Endothelial cell of umbilical vein (primary cell): Measurements from ENCODE around the gene PSTK. TPM values are rescaled to one million over a fixed set of nuclear protein-coding genes. Genes with fewer than 3 reads are reported as not detected.

Experiments
- BruUV-seq: library from RNA; stranded (reverse); fragments of 400-500 nt; replicated peaks from 2 replicates; lab custom pipeline; 2021; lab: Mats Ljungman, UMichigan
- CTCF ChIA-PET: fragments of 300-600, 350-600 bp; sonication (Branson Sonifier 250); formaldehyde crosslinking; loops from one replicate; lab custom pipeline; 2021; ENCODE audit warnings: antibody characterized with exemption, inconsistent platforms; lab: Charles Lee
- POLR2A ChIA-PET: fragments of 300-600, 350-600 bp; sonication (Branson Sonifier 250); formaldehyde crosslinking; loops from one replicate; lab custom pipeline; 2021; ENCODE audit warnings: antibody characterized with exemption, inconsistent platforms; lab: Charles Lee
- DNase-seq: peaks from one replicate; pipeline ENCODE4 v3.0.0-alpha.2; 2011; ENCODE audit warnings: low read depth, low spot score
- FAIRE-seq: peaks from 2 replicates; lab custom pipeline; 2011; peaks lifted over from hg19 to GRCh38; lab: Jason Lieb, UNC
- H2AFZ ChIP-seq: 2 replicates; pipeline ENCODE4 v1.6.0; 2012; ENCODE audit warnings: low read depth, low read length, control low read depth, inconsistent platforms
- H3K27ac ChIP-seq: 2 replicates; pipeline ENCODE4 v1.5.1; 2011; ENCODE audit warnings: low read depth, mild to moderate bottlenecking, control low read depth, low read length, moderate library complexity; ENCODE audit not compliant: insufficient read depth
- H3K27me3 ChIP-seq, 2 experiments: 2 replicates each; pipeline versions ENCODE4 v1.6.0 to v1.6.1; 2011; ENCODE audit warnings: low read length in 2 of 2, mixed read lengths in 1 of 2; ENCODE audit not compliant: control insufficient read depth in 2 of 2, insufficient read depth in 2 of 2
- H3K36me3 ChIP-seq, 2 experiments: 2 replicates in 1 of 2; 3 replicates in 1 of 2; pipeline ENCODE4 v1.5.1; 2011; ENCODE audit warnings: low read length in 2 of 2, mild to moderate bottlenecking in 1 of 2, moderate library complexity in 1 of 2; ENCODE audit not compliant: control insufficient read depth in 2 of 2, insufficient read depth in 2 of 2; ENCODE audit errors: extremely low read depth in 1 of 2
- H3K4me1 ChIP-seq: 3 replicates; pipeline ENCODE4 v1.5.1; 2011; ENCODE audit warnings: mild to moderate bottlenecking, low read length; ENCODE audit not compliant: control insufficient read depth, insufficient read depth; ENCODE audit errors: extremely low read depth
- H3K4me2 ChIP-seq: 2 replicates; pipeline ENCODE4 v1.6.1; 2011; ENCODE audit warnings: low read length, control low read depth, mixed read lengths; ENCODE audit not compliant: insufficient read depth
- H3K4me3 ChIP-seq, 3 experiments: fragments of 200-600 bp in 1 of 3; sonication (generic), shearing (Covaris generic) in 1 of 3; replicated peaks in 1 of 3; 2 replicates each; pipeline ENCODE4 v1.5.1; 2011 to 2016; ENCODE audit warnings: control low read depth in 3 of 3, low read length in 3 of 3, mild to moderate bottlenecking in 2 of 3, inconsistent platforms in 1 of 3, low read depth in 1 of 3, moderate library complexity in 1 of 3; ENCODE audit not compliant: insufficient read depth in 1 of 3
- H3K79me2 ChIP-seq: 2 replicates; pipeline ENCODE4 v1.6.0; 2012; ENCODE audit warnings: low read length, inconsistent platforms; ENCODE audit not compliant: control insufficient read depth, insufficient read depth
- H3K9ac ChIP-seq: replicated peaks from 2 replicates; pipeline ENCODE3; 2011; ENCODE audit warnings: low read length, control low read depth; ENCODE audit not compliant: insufficient read depth; ENCODE audit errors: extremely low read depth
- H3K9me1 ChIP-seq: replicated peaks from 3 replicates; pipeline ENCODE4 v1.6.0; 2011; ENCODE audit warnings: mild to moderate bottlenecking, low read length; ENCODE audit not compliant: control insufficient read depth, insufficient read depth; ENCODE audit errors: extremely low read depth
- H3K9me3 ChIP-seq: replicated peaks from 2 replicates; pipeline ENCODE4 v1.5.1; 2012; ENCODE audit warnings: low read length, inconsistent platforms; ENCODE audit not compliant: control insufficient read depth, insufficient read depth
- H4K20me1 ChIP-seq: replicated peaks from 2 replicates; pipeline ENCODE3; 2011; ENCODE audit warnings: mild to moderate bottlenecking, low read length; ENCODE audit not compliant: control insufficient read depth, insufficient read depth; ENCODE audit errors: extremely low read depth
- CTCF ChIP-seq, 2 donors: IDR thresholded peaks; 1 replicate in 1 of 2; 2 replicates in 1 of 2; pipeline ENCODE4 v1.5.1; 2011; ENCODE audit warnings: low read length in 2 of 2, mild to moderate bottlenecking in 2 of 2, moderate library complexity in 2 of 2, control low read depth in 1 of 2, inconsistent platforms in 1 of 2, low read depth in 1 of 2; ENCODE audit not compliant: insufficient read depth in 1 of 2; ENCODE audit errors: extremely low read depth in 1 of 2
- EZH2 ChIP-seq: IDR thresholded peaks from 2 replicates; pipeline ENCODE4 v1.6.1; 2012; ENCODE audit warnings: borderline replicate concordance, low read depth, mild to moderate bottlenecking, moderate library complexity, low read length, inconsistent platforms; ENCODE audit not compliant: severe bottlenecking
- FOS ChIP-seq: IDR thresholded peaks from 2 replicates; pipeline ENCODE4 v1.6.1; 2011; ENCODE audit warnings: mild to moderate bottlenecking, low read length, moderate library complexity, borderline replicate concordance; ENCODE audit not compliant: insufficient read depth
- GATA2 ChIP-seq: IDR thresholded peaks from 2 replicates; pipeline ENCODE4 v1.7.0; 2011; ENCODE audit warnings: low read depth, mild to moderate bottlenecking, moderate library complexity, mixed read lengths, low read length; ENCODE audit not compliant: insufficient read length, insufficient read depth
- JUN ChIP-seq: IDR thresholded peaks from 2 replicates; pipeline ENCODE4 v1.6.1; 2011; ENCODE audit warnings: borderline replicate concordance, low read depth; ENCODE audit not compliant: insufficient read length, insufficient read depth
- MAX ChIP-seq: IDR thresholded peaks from 2 replicates; pipeline ENCODE4 v1.6.1; 2011; ENCODE audit not compliant: insufficient read depth, insufficient read length
- POLR2A ChIP-seq: IDR thresholded peaks from 2 replicates; pipeline ENCODE4 v1.6.1; 2012; ENCODE audit warnings: low read depth, mild to moderate bottlenecking, control low read depth, low read length
- POLR2AphosphoS5 ChIP-seq: IDR thresholded peaks from 2 replicates; pipeline ENCODE4 v1.6.1; 2012; ENCODE audit warnings: low read depth, mild to moderate bottlenecking, control low read depth, low read length, moderate library complexity; ENCODE audit not compliant: insufficient read depth
- dilution Hi-C: fragments of 300-500 bp; cut with MboI; formaldehyde crosslinking; loops from one replicate; pipeline ENCODE4 v1.15.0; 2019; ENCODE audit warnings: low sequenced_read_pairs; ENCODE audit not compliant: extremely low pct_ligation_motif_present
- intact Hi-C: fragments of 100-400 bp; cut with micrococcal nuclease; formaldehyde crosslinking; loops from one replicate; pipeline ENCODE4 v1.10.0; 2022
- polyA plus RNA-seq, 4 experiments: library from polyadenylated mRNA; depleted of rRNA in 3 of 4; stranded (reverse) in 3 of 4; unstranded in 1 of 4; fragments of >200 nt; gene quantifications; 2 replicates each; pipeline versions ENCODE4 v1.2.1 to v1.2.3, GENCODE V29; 2011 to 2012; ENCODE audit warnings: missing spikeins in 1 of 4
- total RNA-seq: library from RNA; stranded (reverse); gene quantifications from 2 replicates; pipeline ENCODE4 v1.2.3, GENCODE V29; 2021

PSTK gene
- total and polyA plus RNA-seq, 2 donors (not counting 3 experiments of a cell fraction or from before 2014, with no cell fraction given), result 2.2 to 2.7 TPM

GRCh38 chr10:122968698-122969097, 11.5 kb upstream of the PSTK start:
- TF ChIP-seq EZH2, result no peak
- TF ChIP-seq JUN, result no peak
- H3K4me1 ChIP-seq, result no peaks in the 10 kb centered on the region
- BruUV-seq, result no TSS peak
- H2AFZ ChIP-seq, result no peak overlapping the region
- no peak overlapping the region for H3K4me3 ChIP-seq
- H3K9ac ChIP-seq, result no peak overlapping the region
- DNase-seq (no peak), FAIRE-seq (no peak)
- no peaks in the 10 kb centered on the region for H3K79me2 ChIP-seq
- H3K9me1 ChIP-seq, result no peaks in the 10 kb centered on the region
- H3K4me2 ChIP-seq, result no peak overlapping the region
- H3K27me3 ChIP-seq, result peaks cover 1 to 2% of the 10 kb centered on the region in 2 experiments
- ChIA-PET CTCF (no interaction called here), POLR2A (no interaction called here)
- dilution Hi-C loops, result no loop called here
- H3K36me3 ChIP-seq, result no peaks in the 10 kb centered on the region
- intact Hi-C loops, result no loop called here
- H4K20me1 ChIP-seq, result no peaks in the 10 kb centered on the region
- no peaks in the 10 kb centered on the region for H3K9me3 ChIP-seq
- no peak overlapping the region for H3K27ac ChIP-seq

GRCh38 chr10:122974023-122974422, 6.2 kb upstream of the PSTK start:
- POLR2A ChIA-PET, result no interaction called here
- Histone ChIP-seq H3K9me1 (no peaks in the 10 kb centered on the region), H4K20me1 (no peaks in the 10 kb centered on the region), H3K9ac (no peak overlapping the region), H3K79me2 (no peaks in the 10 kb centered on the region), H3K27ac (no peak overlapping the region), H3K4me2 (no peak overlapping the region), H3K36me3 (no peaks in the 10 kb centered on the region), H3K4me1 (no peaks in the 10 kb centered on the region), H2AFZ (no peak overlapping the region), H3K9me3 (no peaks in the 10 kb centered on the region), H3K27me3 (peaks cover 2 to 3% of the 10 kb centered on the region in 2 experiments), H3K4me3 (no peak overlapping the region)
- DNase-seq (no peak), FAIRE-seq (no peak)
- intact Hi-C loops (no loop called here), dilution Hi-C loops (no loop called here)
- TF ChIP-seq POLR2AphosphoS5 (no peak), GATA2 (no peak), FOS (no peak), JUN (no peak), MAX (no peak), CTCF (IDR thresholded peaks at IDR 0.05; ENCODE audit: extremely low read depth in 1 of 2, insufficient read depth in 1 of 2, low read depth in 1 of 2, low read length in 2 of 2) (no peak), POLR2A (no peak)
- CTCF ChIA-PET, result no interaction called here
- BruUV-seq, result no TSS peak
